ENCODE data around the gene TNS1. TPM values are rescaled to one million over a fixed set of nuclear protein-coding genes. Genes with fewer than 3 reads are reported as not detected.

TNS1 gene
- total RNA-seq, 2 experiments from 2014 or later: 0.92 to 0.97 TPM

- no peaks in the 10 kb centered on the region for H3K36me3 Mint-ChIP-seq
- intact Hi-C loops (cut with micrococcal nuclease): no loop called here
Measured at GRCh38 chr2:217870528-217871011, 132.2 kb downstream of the TNS1 start.

DNA sequence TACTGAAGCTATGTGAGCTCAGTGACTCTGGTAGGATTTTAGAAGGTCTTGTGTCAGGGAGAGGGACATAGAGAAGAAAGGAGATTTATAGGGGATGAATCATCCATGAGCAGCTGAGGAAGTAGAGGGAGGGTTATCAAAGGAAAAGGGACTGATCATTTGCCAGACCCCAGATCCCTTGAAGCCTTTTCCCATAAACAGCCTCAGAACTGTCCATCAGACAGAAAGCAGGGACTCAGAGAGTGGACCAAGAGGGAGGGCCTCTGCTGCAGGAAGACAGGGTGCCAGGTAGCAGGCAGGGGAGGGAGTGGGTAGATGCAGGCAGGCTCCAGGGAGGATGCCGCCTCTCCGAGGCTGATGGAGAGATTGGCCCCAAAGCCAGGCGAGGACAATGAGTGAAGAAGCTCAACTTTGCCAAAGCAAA, 133.9 kb downstream of the TNS1 start:
- no peak for DNase-seq
- Mint-ChIP-seq H3K4me3 (no peak overlapping the region), H3K9me3 (no peaks in the 10 kb centered on the region), H3K36me3 (no peaks in the 10 kb centered on the region), H3K4me1 (ENCODE audit: low read depth) (no peaks in the 10 kb centered on the region), H3K27ac (no peak overlapping the region), H3K27me3 (no peaks in the 10 kb centered on the region)
- intact Hi-C loops (cut with micrococcal nuclease): no loop called here
- ChIA-PET POLR2A (interaction anchor here (0.5 kb wide), 1 partner anchor 656 kb away, joined by 3 read pairs; no protein-coding TSS in a partner anchor), CTCF (interaction anchor here (0.9 to 2.7 kb wide), 2 partner anchors 79 to 84 kb away, joined by 3 to 9 read pairs; no protein-coding TSS in a partner anchor)

More at GRCh38 chr2:217870528-217871011, 132.2 kb downstream of the TNS1 start:
- Mint-ChIP-seq H3K4me1 (ENCODE audit: low read depth) (no peaks in the 10 kb centered on the region), H3K9me3 (no peaks in the 10 kb centered on the region), H3K27ac (no peak overlapping the region), H3K4me3 (no peak overlapping the region), H3K27me3 (no peaks in the 10 kb centered on the region)
- CTCF ChIA-PET: no interaction called here
- POLR2A ChIA-PET: no interaction called here
- no peak for DNase-seq

DNA sequence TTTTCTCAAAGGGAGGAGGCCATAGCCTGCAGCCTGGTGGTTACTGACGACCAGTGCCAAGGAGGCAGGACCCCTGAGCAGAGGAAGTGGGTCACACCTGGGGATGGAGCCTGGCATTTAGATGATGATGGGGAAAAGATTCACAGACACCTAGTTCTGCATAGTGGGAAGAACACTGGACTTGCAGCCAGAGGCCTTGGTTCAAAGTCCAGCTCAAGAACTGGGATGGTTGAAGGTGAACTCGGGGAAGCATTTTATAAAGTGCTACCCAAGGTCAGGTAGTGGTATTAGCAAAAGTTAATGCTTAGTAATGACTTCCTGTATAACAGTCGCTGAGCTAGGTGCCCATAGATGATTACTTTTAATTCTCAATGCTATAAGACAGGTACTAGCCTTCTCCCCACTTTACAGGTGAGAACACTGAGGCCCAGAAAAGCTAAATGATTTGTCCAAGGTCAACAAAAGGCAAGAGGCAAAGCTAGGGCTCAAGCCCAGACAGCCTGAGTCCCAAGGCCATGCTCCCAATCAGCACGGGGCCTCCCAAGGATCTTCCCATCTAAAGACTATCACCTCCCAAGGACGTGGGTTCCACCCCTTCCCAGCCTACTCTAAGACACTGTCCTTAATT, 134.4 kb downstream of the TNS1 start:
- ChIA-PET POLR2A (no interaction called here), CTCF (interaction anchor here (0.9 to 2.7 kb wide), 2 partner anchors 79 to 83 kb away, joined by 3 to 9 read pairs; no protein-coding TSS in a partner anchor)
- DNase-seq: no peak
- no peak overlapping the region for H3K4me3 Mint-ChIP-seq
- H3K27ac Mint-ChIP-seq: no peak overlapping the region
- no peaks in the 10 kb centered on the region for H3K36me3 Mint-ChIP-seq
- H3K9me3 Mint-ChIP-seq: no peaks in the 10 kb centered on the region
- H3K4me1 Mint-ChIP-seq (ENCODE audit: low read depth): no peaks in the 10 kb centered on the region
- no peaks in the 10 kb centered on the region for H3K27me3 Mint-ChIP-seq
- intact Hi-C loops (cut with micrococcal nuclease): no loop called here

DNA sequence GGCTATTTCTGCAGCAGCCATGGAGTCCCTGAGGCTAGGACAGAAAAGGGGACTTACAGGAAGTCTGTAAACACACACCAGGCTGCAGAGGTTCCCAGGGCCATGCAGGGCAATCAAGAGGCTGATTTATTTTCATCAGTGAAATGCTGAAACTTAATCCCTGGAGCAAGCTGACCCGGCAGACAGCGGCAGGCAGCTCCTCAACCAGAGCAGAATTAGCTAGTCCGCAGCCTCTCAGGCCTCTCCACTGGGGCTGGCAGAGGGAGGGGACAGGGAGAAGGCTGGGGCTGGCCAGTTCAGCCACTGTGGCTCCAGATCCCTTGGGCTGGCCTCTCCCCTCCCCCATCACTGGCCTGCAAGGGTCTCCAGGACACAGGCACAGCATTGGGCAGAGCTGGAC, 136.3 kb downstream of the TNS1 start:
- ChIA-PET POLR2A (no interaction called here), CTCF (no interaction called here)
- no peak overlapping the region for H3K4me3 Mint-ChIP-seq
- intact Hi-C loops (cut with micrococcal nuclease): no loop called here
- no peaks in the 10 kb centered on the region for H3K9me3 Mint-ChIP-seq
- H3K36me3 Mint-ChIP-seq: no peaks in the 10 kb centered on the region
- no peaks in the 10 kb centered on the region for H3K4me1 Mint-ChIP-seq (ENCODE audit: low read depth)
- no peak for DNase-seq
- no peaks in the 10 kb centered on the region for H3K27me3 Mint-ChIP-seq
- H3K27ac Mint-ChIP-seq: no peak overlapping the region

DNA sequence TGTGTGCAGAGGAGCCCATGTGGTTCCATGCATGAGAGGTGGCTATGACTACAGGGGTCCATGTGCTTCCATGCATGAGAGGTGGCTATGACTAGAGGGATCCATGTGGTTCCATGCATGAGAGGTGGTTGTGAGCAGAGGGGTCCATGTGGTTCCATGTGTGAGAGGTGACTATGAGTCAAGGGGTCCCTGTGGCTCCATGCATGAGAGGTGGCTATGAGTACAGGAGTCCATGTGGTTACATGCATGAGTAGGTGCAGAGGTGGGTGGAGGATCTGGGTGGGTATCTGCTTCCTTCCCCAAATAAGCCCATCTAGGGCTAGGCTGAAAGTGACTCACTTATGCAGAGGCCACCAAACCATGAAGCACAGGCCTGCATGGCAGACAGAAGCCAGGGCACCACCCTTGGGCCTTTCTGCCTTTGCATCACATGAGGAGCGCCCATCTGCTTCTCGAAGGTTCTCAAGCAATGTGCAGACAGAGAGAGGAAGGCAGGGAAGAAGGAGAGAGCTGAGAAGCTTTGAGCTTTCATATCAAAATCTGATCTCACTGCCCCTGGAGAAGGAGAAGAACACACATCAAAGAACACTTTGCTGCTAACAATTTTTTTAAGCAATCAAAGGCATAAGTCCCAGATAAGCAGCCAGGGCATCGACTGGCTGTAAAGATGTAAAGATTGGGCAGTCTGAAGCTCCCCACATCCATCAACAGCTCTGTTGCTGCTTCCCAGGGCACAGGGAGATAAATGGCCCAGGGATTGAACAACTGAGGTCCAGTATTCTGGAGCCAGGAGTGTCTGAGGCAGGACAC, 137.6 kb downstream of the TNS1 start:
- intact Hi-C loops (cut with micrococcal nuclease): no loop called here
- Mint-ChIP-seq H3K27me3 (no peaks in the 10 kb centered on the region), H3K4me1 (ENCODE audit: low read depth) (no peaks in the 10 kb centered on the region), H3K9me3 (no peaks in the 10 kb centered on the region), H3K4me3 (no peak overlapping the region), H3K27ac (no peak overlapping the region), H3K36me3 (no peaks in the 10 kb centered on the region)
- CTCF ChIA-PET: no interaction called here
- no peak for DNase-seq
- POLR2A ChIA-PET: no interaction called here

DNA sequence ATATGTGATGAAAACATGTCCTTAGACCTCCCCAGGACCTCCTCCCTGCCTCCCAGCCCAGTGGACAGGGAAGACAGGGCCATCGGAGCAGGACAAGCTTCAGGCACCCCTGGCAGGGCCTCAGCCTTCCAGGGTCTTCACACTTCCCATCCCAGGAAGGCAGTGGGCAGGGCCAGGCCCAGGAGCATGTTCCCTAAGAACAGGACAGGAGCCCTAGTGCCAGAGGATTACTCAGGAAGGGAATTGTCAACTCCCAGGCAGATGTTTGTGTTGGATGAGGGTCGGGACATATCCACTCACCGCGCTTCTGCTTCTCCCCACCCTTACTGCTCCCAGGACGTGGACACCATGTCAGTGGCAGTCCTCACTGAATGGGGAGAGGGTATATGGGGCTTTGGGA, 138.9 kb downstream of the TNS1 start:
- H3K4me3 Mint-ChIP-seq: no peak overlapping the region
- POLR2A ChIA-PET: no interaction called here
- intact Hi-C loops (cut with micrococcal nuclease): no loop called here
- H3K9me3 Mint-ChIP-seq: no peaks in the 10 kb centered on the region
- H3K36me3 Mint-ChIP-seq: no peaks in the 10 kb centered on the region
- no peak for DNase-seq
- H3K27ac Mint-ChIP-seq: no peak overlapping the region
- CTCF ChIA-PET: no interaction called here
- H3K27me3 Mint-ChIP-seq: no peaks in the 10 kb centered on the region
- no peaks in the 10 kb centered on the region for H3K4me1 Mint-ChIP-seq (ENCODE audit: low read depth)

- Mint-ChIP-seq H3K4me1 (ENCODE audit: low read depth) (no peaks in the 10 kb centered on the region), H3K36me3 (no peaks in the 10 kb centered on the region), H3K4me3 (no peak overlapping the region), H3K27me3 (no peaks in the 10 kb centered on the region), H3K27ac (no peak overlapping the region), H3K9me3 (no peaks in the 10 kb centered on the region)
- intact Hi-C loops (cut with micrococcal nuclease): no loop called here
- CTCF ChIA-PET: no interaction called here
- DNase-seq: no peak
- POLR2A ChIA-PET: no interaction called here
Measured at GRCh38 chr2:217861334-217861877, 141.4 kb downstream of the TNS1 start.

DNA sequence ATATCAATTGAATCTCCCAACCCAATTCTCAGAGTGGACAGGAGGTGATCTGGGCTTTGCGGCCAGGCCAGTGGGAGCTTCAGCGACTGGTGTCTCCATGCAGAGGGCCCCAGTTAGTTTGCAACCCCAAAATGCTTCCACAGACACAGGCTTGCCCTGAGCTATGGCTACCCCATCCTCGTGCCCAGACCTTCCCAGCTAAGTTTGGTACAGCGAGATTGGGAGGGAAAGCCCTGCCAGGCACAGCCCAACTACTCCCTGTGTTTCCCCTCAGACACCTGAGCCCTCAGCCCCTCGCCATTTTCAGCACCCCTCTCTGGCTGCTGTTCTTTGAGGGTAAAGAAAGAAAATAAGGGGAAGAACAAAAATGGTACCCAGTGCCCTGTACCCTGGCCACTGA, 142.9 kb downstream of the TNS1 start:
- no peak overlapping the region for H3K27ac Mint-ChIP-seq
- POLR2A ChIA-PET: no interaction called here
- no peaks in the 10 kb centered on the region for H3K36me3 Mint-ChIP-seq

GRCh38 chr2:217858519-217859491, 144.0 kb downstream of the TNS1 start:
- no peaks in the 10 kb centered on the region for H3K4me1 Mint-ChIP-seq (ENCODE audit: low read depth)
- POLR2A ChIA-PET: no interaction called here
- no peaks in the 10 kb centered on the region for H3K36me3 Mint-ChIP-seq
- H3K27me3 Mint-ChIP-seq: no peaks in the 10 kb centered on the region
- no peak for DNase-seq
- no peaks in the 10 kb centered on the region for H3K9me3 Mint-ChIP-seq
- CTCF ChIA-PET: no interaction called here
- no peak overlapping the region for H3K4me3 Mint-ChIP-seq
- no peak overlapping the region for H3K27ac Mint-ChIP-seq
- intact Hi-C loops (cut with micrococcal nuclease): no loop called here

More for the DNA sequence above, 142.9 kb downstream of the TNS1 start:
- no peak overlapping the region for H3K4me3 Mint-ChIP-seq
- H3K9me3 Mint-ChIP-seq: no peaks in the 10 kb centered on the region
- CTCF ChIA-PET: no interaction called here
- DNase-seq: no peak
- no peaks in the 10 kb centered on the region for H3K4me1 Mint-ChIP-seq (ENCODE audit: low read depth)
- no peaks in the 10 kb centered on the region for H3K27me3 Mint-ChIP-seq
- intact Hi-C loops (cut with micrococcal nuclease): no loop called here

DNA sequence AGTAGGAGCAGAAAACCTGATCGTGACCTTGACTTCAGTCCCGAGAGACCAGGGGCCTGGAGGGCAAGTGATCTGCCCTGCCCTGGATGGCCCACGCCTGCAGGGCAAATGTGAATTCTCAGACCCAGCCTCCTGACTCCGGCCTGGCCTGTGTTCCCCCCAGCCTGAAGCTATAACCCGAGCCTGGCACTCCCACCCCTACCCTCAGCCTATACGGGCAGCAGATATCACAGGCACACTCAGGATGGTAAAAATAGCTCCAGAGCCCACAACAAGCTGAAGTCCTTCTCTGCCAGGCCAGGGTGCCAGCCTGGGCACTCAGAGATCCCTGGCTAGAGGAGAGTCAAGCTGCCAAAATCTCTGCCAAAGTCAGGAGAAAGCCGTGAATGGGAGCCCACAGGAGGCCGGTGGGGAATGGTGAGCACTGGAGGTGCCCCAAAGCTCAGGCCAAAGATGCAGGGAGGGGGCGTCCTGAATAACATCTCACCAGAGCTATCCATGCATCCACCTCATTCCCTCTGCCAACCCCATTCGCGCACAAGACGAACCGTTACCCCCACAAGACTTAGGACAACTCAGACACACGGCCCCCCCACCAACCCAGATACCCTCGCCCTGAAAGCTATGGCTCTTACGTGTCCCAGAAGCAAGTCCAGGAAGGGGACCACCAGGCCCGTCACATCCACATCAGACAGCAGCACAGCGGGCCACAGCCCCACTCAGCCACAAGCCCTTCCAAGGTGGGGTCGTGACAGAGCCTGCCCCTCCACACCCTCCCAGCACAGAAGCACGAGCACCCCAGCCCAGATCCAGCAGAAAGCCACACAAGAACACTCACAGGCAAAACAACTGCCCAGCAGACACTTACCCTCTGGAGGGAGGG, 144.9 kb downstream of the TNS1 start:
- H3K4me3 Mint-ChIP-seq: no peak overlapping the region
- no peak for DNase-seq
- H3K9me3 Mint-ChIP-seq: no peaks in the 10 kb centered on the region
- no peaks in the 10 kb centered on the region for H3K27me3 Mint-ChIP-seq
- no peaks in the 10 kb centered on the region for H3K36me3 Mint-ChIP-seq
- ChIA-PET POLR2A (no interaction called here), CTCF (no interaction called here)
- no peaks in the 10 kb centered on the region for H3K4me1 Mint-ChIP-seq (ENCODE audit: low read depth)
- no peak overlapping the region for H3K27ac Mint-ChIP-seq
- intact Hi-C loops (cut with micrococcal nuclease): no loop called here

GRCh38 chr2:217856871-217857270, 145.9 kb downstream of the TNS1 start:
- ChIA-PET POLR2A (no interaction called here), CTCF (no interaction called here)
- Mint-ChIP-seq H3K27ac (no peak overlapping the region), H3K9me3 (no peaks in the 10 kb centered on the region), H3K36me3 (no peaks in the 10 kb centered on the region), H3K4me1 (ENCODE audit: low read depth) (no peaks in the 10 kb centered on the region), H3K27me3 (no peaks in the 10 kb centered on the region), H3K4me3 (no peak overlapping the region)
- DNase-seq: no peak
- intact Hi-C loops (cut with micrococcal nuclease): no loop called here
